HCT116 (cell line): Measurements from ENCODE around the gene LILRB3. TPM values are rescaled to one million over a fixed set of nuclear protein-coding genes. Genes with fewer than 3 reads are reported as not detected.

ENCODE experiments used
- ATAC-seq: fragments of 200-7000 bp; cut with Tn5 transposase; 2 replicates; pipeline ENCODE4 v1.9.1; 2020; ENCODE audit warnings: mild to moderate bottlenecking, moderate library complexity
- BruUV-seq: library from RNA; stranded (reverse); fragments of 400-500 nt; replicated peaks from 2 replicates; lab custom pipeline; 2021; lab: Mats Ljungman, UMichigan
- CTCF ChIA-PET: fragments of 300-600 bp; sonication (Branson Sonifier 250); formaldehyde crosslinking; loops from one replicate; lab custom pipeline; 2021; ENCODE audit warnings: antibody characterized with exemption; lab: Charles Lee
- POLR2A ChIA-PET: fragments of 300-600, 350-600 bp; sonication (Branson Sonifier 250); formaldehyde crosslinking; loops from one replicate; lab custom pipeline; 2021; ENCODE audit warnings: antibody characterized with exemption; lab: Charles Lee
- RAD21 ChIA-PET, 2 experiments: fragments of 300-600 bp; sonication (Branson Sonifier 250); formaldehyde crosslinking; loops; one replicate each; lab custom pipeline; 2023; ENCODE audit warnings: low total read pairs in 2 of 2; ENCODE audit not compliant: uncharacterized antibody in 2 of 2, unreplicated experiment in 2 of 2, low non-redundant PET in 1 of 2; lab: Charles Lee
- DNase-seq: peaks from one replicate; pipeline ENCODE4 v3.0.0-alpha.2; 2010; ENCODE audit warnings: low read depth, low spot score
- H2AFZ ChIP-seq: fragments of 200-600 bp; shearing (Covaris generic), sonication (generic); 2 replicates; pipeline ENCODE4 v1.6.1; 2017; ENCODE audit warnings: low read depth, mixed run types, mixed read lengths, antibody characterized with exemption, low read length; ENCODE audit not compliant: poor library complexity, severe bottlenecking
- H3K27ac ChIP-seq: 2 replicates; pipeline ENCODE4 v1.5.1; 2012; ENCODE audit warnings: low read depth, low read length
- H3K27me3 ChIP-seq: fragments of 200-600 bp; sonication (generic); 2 replicates; pipeline ENCODE4 v1.6.1; 2016; ENCODE audit warnings: mixed run types, low read length, mixed read lengths; ENCODE audit not compliant: insufficient read depth
- H3K36me3 ChIP-seq, 2 experiments: fragments of 200-500 bp in 1 of 2; fragments of 200-600 bp in 1 of 2; sonication (Bioruptor generic) in 1 of 2; sonication (generic) in 1 of 2; 2 replicates each; pipeline versions ENCODE4 v1.5.1 to v1.6.1; 2014 to 2016; ENCODE audit warnings: low read length in 2 of 2, inconsistent platforms in 1 of 2, mixed read lengths in 1 of 2, mixed run types in 1 of 2; ENCODE audit not compliant: insufficient read depth in 2 of 2, control insufficient read depth in 1 of 2
- H3K4me1 ChIP-seq, 2 experiments: fragments of 200-600 bp in 1 of 2; sonication (generic) in 1 of 2; 2 replicates each; pipeline versions ENCODE4 v1.5.1 to v1.6.1; 2012 to 2017; ENCODE audit warnings: low read length in 2 of 2, inconsistent platforms in 1 of 2, mild to moderate bottlenecking in 1 of 2, mixed read lengths in 1 of 2, mixed run types in 1 of 2, moderate library complexity in 1 of 2; ENCODE audit not compliant: insufficient read depth in 2 of 2, control insufficient read depth in 1 of 2
- H3K4me2 ChIP-seq: fragments of 200-600 bp; sonication (generic); 2 replicates; pipeline ENCODE4 v1.6.1; 2017; ENCODE audit warnings: mixed run types, low read length, mixed read lengths
- H3K4me3 ChIP-seq, 2 experiments: fragments of 200-600 bp in 1 of 2; sonication (generic) in 1 of 2; replicated peaks in 1 of 2; 2 replicates each; pipeline ENCODE4 v1.5.1; 2011 to 2016; ENCODE audit warnings: low read length in 2 of 2, control low read depth in 1 of 2, low read depth in 1 of 2, mild to moderate bottlenecking in 1 of 2, mixed read lengths in 1 of 2, mixed run types in 1 of 2
- H3K79me2 ChIP-seq: fragments of 200-600 bp; sonication (generic); 2 replicates; pipeline ENCODE4 v1.6.1; 2017; ENCODE audit warnings: mild to moderate bottlenecking, mixed run types, low read length, moderate library complexity, mixed read lengths; ENCODE audit not compliant: insufficient read depth
- H3K9ac ChIP-seq: fragments of 200-600 bp; sonication (generic); 2 replicates; pipeline ENCODE4 v1.6.1; 2016; ENCODE audit warnings: low read length, mixed read lengths
- H3K9me2 ChIP-seq: fragments of 200-600 bp; sonication (generic), shearing (Covaris generic); 2 replicates; pipeline ENCODE4 v1.6.1; 2017; ENCODE audit warnings: mixed run types, mild to moderate bottlenecking, moderate library complexity; ENCODE audit not compliant: insufficient read depth
- H3K9me3 ChIP-seq, 2 experiments: fragments of 200-500 bp in 1 of 2; fragments of 200-600 bp in 1 of 2; sonication (Bioruptor generic) in 1 of 2; sonication (generic) in 1 of 2; 2 replicates each; pipeline ENCODE4 v1.6.1; 2014 to 2017; ENCODE audit warnings: low read length in 2 of 2, mixed read lengths in 2 of 2, inconsistent platforms in 1 of 2, low read depth in 1 of 2, mild to moderate bottlenecking in 1 of 2, mixed run types in 1 of 2, moderate library complexity in 1 of 2; ENCODE audit not compliant: control insufficient read depth in 1 of 2, insufficient read depth in 1 of 2
- H4K20me1 ChIP-seq: fragments of 200-600 bp; sonication (generic), shearing (Covaris generic); 2 replicates; pipeline ENCODE4 v1.6.1; 2017; ENCODE audit warnings: mixed run types, mild to moderate bottlenecking, moderate library complexity; ENCODE audit not compliant: insufficient read depth
- EGR1 ChIP-seq: IDR thresholded peaks from 2 replicates; pipeline ENCODE4 v1.6.1; 2012; ENCODE audit warnings: low read depth
- ELF1 ChIP-seq: IDR thresholded peaks from 2 replicates; pipeline ENCODE4 v1.6.1; 2012; ENCODE audit warnings: low read depth, borderline replicate concordance
- EZH2 ChIP-seq: fragments of 200-600 bp; sonication (generic); IDR thresholded peaks from 2 replicates; pipeline ENCODE4 v1.6.1; 2017; ENCODE audit warnings: antibody characterized with exemption, mixed run types
- POLR2AphosphoS5 ChIP-seq: IDR thresholded peaks from 2 replicates; pipeline ENCODE4 v1.6.1; 2011; ENCODE audit warnings: mild to moderate bottlenecking, low read depth, low read length, moderate library complexity
- RAD21 ChIP-seq: IDR thresholded peaks from 2 replicates; pipeline ENCODE4 v1.6.1; 2012; ENCODE audit warnings: low read depth, mild to moderate bottlenecking
- SIN3A ChIP-seq: IDR thresholded peaks from 2 replicates; pipeline ENCODE4 v1.6.1; 2012; ENCODE audit warnings: low read depth
- SP1 ChIP-seq: IDR thresholded peaks from 2 replicates; pipeline ENCODE4 v1.6.1; 2012; ENCODE audit warnings: low read depth
- SRF ChIP-seq: IDR thresholded peaks from 2 replicates; pipeline ENCODE4 v1.6.1; 2012; ENCODE audit warnings: low read depth
- TCF7L2 ChIP-seq: IDR thresholded peaks from 2 replicates; pipeline ENCODE4 v1.7.0; 2011; ENCODE audit warnings: borderline replicate concordance, inconsistent platforms; ENCODE audit not compliant: insufficient read depth, insufficient read length; ENCODE audit errors: extremely low read depth
- ZFX ChIP-seq: fragments of 450-650 bp; IDR thresholded peaks from 2 replicates; pipeline ENCODE4 v1.6.1; 2017
- ZNF274 ChIP-seq: fragments of 200-500 bp; sonication (Bioruptor generic); IDR thresholded peaks from 2 replicates; pipeline ENCODE4 v1.6.1; 2014; ENCODE audit warnings: mild to moderate bottlenecking, low read depth, low read length, inconsistent platforms
- intact Hi-C: fragments of 100-400 bp; cut with micrococcal nuclease; formaldehyde crosslinking; loops from 2 replicates; pipeline ENCODE4 v1.10.0; 2022
- total RNA-seq: library from RNA; stranded (reverse); gene quantifications from one replicate; pipeline ENCODE4 v1.2.1, GENCODE V29; 2021; ENCODE audit not compliant: unreplicated experiment
- TF ChIP-seq, protein P1 (sequence below), 3 experiments: fragments of 200-600 bp in 1 of 3; sonication (generic) in 1 of 3; IDR thresholded peaks in 2 of 3; conservative IDR thresholded peaks in 1 of 3; 2 replicates each; pipeline ENCODE4 v1.5.1; 2012 to 2017; ENCODE audit warnings: low read depth in 2 of 3, low read length in 2 of 3, antibody characterized with exemption in 1 of 3, borderline replicate concordance in 1 of 3, control low read depth in 1 of 3, mild to moderate bottlenecking in 1 of 3, mixed read lengths in 1 of 3, mixed run types in 1 of 3, moderate library complexity in 1 of 3; ENCODE audit not compliant: insufficient read depth in 1 of 3
- TF ChIP-seq, protein P2 (sequence below): IDR thresholded peaks from 2 replicates; pipeline ENCODE4 v1.6.1; 2011; ENCODE audit warnings: mild to moderate bottlenecking, low read length, moderate library complexity; ENCODE audit not compliant: insufficient replicate concordance; ENCODE audit errors: extremely low read depth
- TF ChIP-seq, protein P3 (sequence below): IDR thresholded peaks from 2 replicates; pipeline ENCODE4 v1.6.1; 2012

Gene LILRB3
- total RNA-seq, 1 experiment from 2014 or later = 0.12 TPM

DNA sequence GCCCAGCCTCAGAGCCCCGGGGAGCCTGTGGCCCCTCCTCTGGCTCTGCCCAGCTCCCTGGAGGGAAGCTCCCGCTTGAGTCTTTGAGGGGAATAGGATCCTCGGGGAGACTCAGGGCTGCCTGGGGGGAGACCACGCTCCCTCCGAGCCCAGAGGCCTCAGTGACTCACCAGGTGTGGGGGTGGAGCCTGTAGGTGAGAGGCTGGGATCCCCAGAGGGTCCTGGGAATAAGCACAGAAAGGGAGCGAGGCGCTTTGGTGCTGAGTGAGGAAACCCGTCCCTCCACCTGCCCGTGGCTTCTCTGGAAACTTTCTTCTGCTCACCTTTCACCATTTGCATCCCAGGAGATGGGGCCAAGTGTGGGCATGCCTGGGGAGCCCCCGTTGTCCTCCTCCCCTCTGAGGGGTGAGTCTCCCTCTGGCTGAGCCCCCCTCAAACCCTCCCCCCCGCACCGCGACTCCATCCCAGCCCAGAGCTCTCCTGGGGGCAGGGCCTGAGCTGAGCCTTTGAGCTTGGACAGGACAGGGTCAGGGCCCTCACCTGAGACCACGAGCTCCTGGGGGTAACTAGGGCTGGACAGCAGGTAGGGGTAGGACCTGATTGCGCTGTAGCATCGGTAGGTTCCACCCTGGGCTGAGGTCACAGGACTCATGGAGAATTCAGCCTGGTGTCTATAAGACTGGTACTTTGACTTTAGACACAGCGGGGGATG lies 31.5 kb upstream of the LILRB3 start:
- DNase-seq (no peak), ATAC-seq (no peak)
- ChIA-PET CTCF (no interaction called here), RAD21 (no interaction called here), POLR2A (no interaction called here)
- no peaks in the 10 kb centered on the region for H3K79me2 ChIP-seq
- H3K4me3 ChIP-seq = no peak overlapping the region
- H3K9me2 ChIP-seq = no peaks in the 10 kb centered on the region
- H3K4me2 ChIP-seq = no peak overlapping the region
- peaks cover 14% of the 10 kb centered on the region for H3K27me3 ChIP-seq
- intact Hi-C loops = no loop called here
- no TSS peak for BruUV-seq
- TF ChIP-seq POLR2AphosphoS5 (no peak), ZFX (no peak)
- no peaks in the 10 kb centered on the region for H3K4me1 ChIP-seq
- H3K9ac ChIP-seq = no peak overlapping the region
- H3K36me3 ChIP-seq = no peaks in the 10 kb centered on the region
- no peaks in the 10 kb centered on the region for H3K9me3 ChIP-seq
- no peak overlapping the region for H3K27ac ChIP-seq
- H2AFZ ChIP-seq = no peak overlapping the region
- H4K20me1 ChIP-seq = no peaks in the 10 kb centered on the region

DNA sequence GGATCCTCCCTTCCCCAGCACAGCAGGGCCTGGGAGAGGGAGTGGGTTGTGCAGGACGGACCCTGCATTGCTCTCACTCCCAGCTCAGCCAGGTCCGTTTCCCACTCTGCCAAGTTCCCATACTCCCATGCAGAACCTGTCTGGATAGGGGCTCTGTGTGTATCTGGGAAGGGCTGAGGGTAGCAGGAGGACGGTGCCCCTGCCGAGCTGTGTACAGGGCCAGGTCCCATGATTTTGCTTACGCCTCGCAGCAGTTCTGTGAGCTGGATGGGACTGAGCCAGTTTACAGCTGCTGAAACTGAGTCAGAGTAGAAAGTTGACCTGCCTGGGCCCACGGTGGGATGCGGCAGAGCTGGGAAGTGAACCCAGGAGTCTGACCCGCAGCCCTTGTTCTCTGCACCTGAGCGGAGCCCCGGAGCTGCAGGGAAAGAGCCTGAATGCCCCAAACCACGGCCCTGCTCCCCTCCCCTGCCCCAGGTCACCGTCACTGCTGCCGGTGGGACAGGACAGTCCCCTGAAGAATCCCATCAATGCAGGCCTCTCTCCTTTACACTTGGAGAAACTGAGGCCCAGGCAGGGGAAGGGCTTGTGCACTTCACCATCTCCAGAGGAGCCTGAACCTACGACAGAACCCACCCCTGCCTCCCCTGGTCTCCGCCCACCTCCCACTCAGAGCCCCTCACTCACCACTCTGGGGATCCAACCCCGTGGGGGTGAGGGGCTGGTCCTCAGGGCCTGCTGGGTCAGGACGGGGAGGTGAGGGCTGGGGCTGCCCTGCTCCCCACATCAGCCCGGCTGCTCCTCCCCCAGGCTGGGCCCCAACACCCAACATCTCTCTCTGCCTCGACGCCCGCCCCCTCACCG lies 30.8 kb upstream of the LILRB3 start:
- ChIA-PET RAD21 (no interaction called here), POLR2A (no interaction called here), CTCF (interaction anchor here (1.3 kb wide), 1 partner anchor 13 kb away, joined by 4 read pairs; no protein-coding TSS in a partner anchor)
- Histone ChIP-seq H3K9ac (no peak overlapping the region), H3K4me1 (no peaks in the 10 kb centered on the region), H4K20me1 (no peaks in the 10 kb centered on the region), H3K79me2 (no peaks in the 10 kb centered on the region), H2AFZ (no peak overlapping the region), H3K36me3 (no peaks in the 10 kb centered on the region), H3K4me2 (no peak overlapping the region), H3K9me3 (no peaks in the 10 kb centered on the region), H3K27me3 (peaks cover 14% of the 10 kb centered on the region), H3K27ac (no peak overlapping the region), H3K4me3 (no peak overlapping the region), H3K9me2 (no peaks in the 10 kb centered on the region)
- intact Hi-C loops = no loop called here
- no TSS peak for BruUV-seq
- ATAC-seq (no peak), DNase-seq (no peak)
- TF ChIP-seq SRF (no peak), EZH2 (no peak), EGR1 (no peak), TCF7L2 (no peak), RAD21 (no peak), SP1 (no peak), ELF1 (no peak), SIN3A (no peak), ZNF274 (no peak)
- TF ChIP-seq, protein P1, sequence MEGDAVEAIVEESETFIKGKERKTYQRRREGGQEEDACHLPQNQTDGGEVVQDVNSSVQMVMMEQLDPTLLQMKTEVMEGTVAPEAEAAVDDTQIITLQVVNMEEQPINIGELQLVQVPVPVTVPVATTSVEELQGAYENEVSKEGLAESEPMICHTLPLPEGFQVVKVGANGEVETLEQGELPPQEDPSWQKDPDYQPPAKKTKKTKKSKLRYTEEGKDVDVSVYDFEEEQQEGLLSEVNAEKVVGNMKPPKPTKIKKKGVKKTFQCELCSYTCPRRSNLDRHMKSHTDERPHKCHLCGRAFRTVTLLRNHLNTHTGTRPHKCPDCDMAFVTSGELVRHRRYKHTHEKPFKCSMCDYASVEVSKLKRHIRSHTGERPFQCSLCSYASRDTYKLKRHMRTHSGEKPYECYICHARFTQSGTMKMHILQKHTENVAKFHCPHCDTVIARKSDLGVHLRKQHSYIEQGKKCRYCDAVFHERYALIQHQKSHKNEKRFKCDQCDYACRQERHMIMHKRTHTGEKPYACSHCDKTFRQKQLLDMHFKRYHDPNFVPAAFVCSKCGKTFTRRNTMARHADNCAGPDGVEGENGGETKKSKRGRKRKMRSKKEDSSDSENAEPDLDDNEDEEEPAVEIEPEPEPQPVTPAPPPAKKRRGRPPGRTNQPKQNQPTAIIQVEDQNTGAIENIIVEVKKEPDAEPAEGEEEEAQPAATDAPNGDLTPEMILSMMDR (IDR thresholded peaks at IDR 0.05 in 2 of 3, conservative IDR thresholded peaks at IDR 0.05 in 1 of 3; ENCODE audit: borderline replicate concordance in 1 of 3, insufficient read depth in 1 of 3, low read depth in 2 of 3, low read length in 2 of 3) = no peak
- TF ChIP-seq, protein P2, sequence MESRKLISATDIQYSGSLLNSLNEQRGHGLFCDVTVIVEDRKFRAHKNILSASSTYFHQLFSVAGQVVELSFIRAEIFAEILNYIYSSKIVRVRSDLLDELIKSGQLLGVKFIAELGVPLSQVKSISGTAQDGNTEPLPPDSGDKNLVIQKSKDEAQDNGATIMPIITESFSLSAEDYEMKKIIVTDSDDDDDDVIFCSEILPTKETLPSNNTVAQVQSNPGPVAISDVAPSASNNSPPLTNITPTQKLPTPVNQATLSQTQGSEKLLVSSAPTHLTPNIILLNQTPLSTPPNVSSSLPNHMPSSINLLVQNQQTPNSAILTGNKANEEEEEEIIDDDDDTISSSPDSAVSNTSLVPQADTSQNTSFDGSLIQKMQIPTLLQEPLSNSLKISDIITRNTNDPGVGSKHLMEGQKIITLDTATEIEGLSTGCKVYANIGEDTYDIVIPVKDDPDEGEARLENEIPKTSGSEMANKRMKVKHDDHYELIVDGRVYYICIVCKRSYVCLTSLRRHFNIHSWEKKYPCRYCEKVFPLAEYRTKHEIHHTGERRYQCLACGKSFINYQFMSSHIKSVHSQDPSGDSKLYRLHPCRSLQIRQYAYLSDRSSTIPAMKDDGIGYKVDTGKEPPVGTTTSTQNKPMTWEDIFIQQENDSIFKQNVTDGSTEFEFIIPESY = no peak
- TF ChIP-seq, protein P3, sequence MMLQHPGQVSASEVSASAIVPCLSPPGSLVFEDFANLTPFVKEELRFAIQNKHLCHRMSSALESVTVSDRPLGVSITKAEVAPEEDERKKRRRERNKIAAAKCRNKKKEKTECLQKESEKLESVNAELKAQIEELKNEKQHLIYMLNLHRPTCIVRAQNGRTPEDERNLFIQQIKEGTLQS = no peak
